NCI-H187 (cell line): ENCODE results near the gene XAB2.

Experiments used
- DNase-seq, 2 experiments: peaks; one replicate each; lab custom pipeline; 2025; lab: John Stamatoyannopoulos, UW

The XAB2 gene

GRCh38 chr19:7629347-7630054, at the start of gene XAB2, which contains the start of gene PET100:
Gene XAB2 (minus strand): TSS chr19:7629545. CDS start chr19:7629527, 18 bp downstream.
Gene PET100 (plus strand): TSS chr19:7629793. CDS start chr19:7629834, 41 bp downstream.
- DNase-seq = peak; percentile 86 to 88

GRCh38 chr19:7677669-7678311, 48.4 kb upstream of the XAB2 start:
- no peak for DNase-seq

GRCh38 chr19:7676854-7677253, 47.5 kb upstream of the XAB2 start, which contains the start of gene MCEMP1:
Gene MCEMP1 (plus strand): TSS chr19:7677090. CDS start chr19:7677121, 31 bp downstream.
- no peak for DNase-seq

GRCh38 chr19:7676376-7676775, 47.0 kb upstream of the XAB2 start:
- no peak for DNase-seq

GRCh38 chr19:7674010-7675005, 45.0 kb upstream of the XAB2 start:
- DNase-seq = no peak

- DNase-seq = no peak
Observed at GRCh38 chr19:7672522-7672921, 43.2 kb upstream of the XAB2 start.

GRCh38 chr19:7670790-7671189, 41.4 kb upstream of the XAB2 start:
- no peak for DNase-seq

- no peak for DNase-seq
Observed at GRCh38 chr19:7670150-7670783, 40.9 kb upstream of the XAB2 start.

GRCh38 chr19:7669641-7670040, 40.3 kb upstream of the XAB2 start:
- DNase-seq = no peak

GRCh38 chr19:7668842-7669241, 39.5 kb upstream of the XAB2 start, which contains the start of gene RETN:
Gene RETN (plus strand): TSS chr19:7669049. CDS start chr19:7669327, 278 bp downstream.
- DNase-seq = no peak

GRCh38 chr19:7665076-7665475, 35.7 kb upstream of the XAB2 start:
- DNase-seq = no peak

- DNase-seq = no peak
Observed at GRCh38 chr19:7663706-7664105, 34.4 kb upstream of the XAB2 start.

GRCh38 chr19:7662657-7663056, 33.3 kb upstream of the XAB2 start:
- DNase-seq = no peak

- no peak for DNase-seq
Observed at GRCh38 chr19:7661744-7662538, 32.6 kb upstream of the XAB2 start.

GRCh38 chr19:7658219-7658686, 28.9 kb upstream of the XAB2 start:
- DNase-seq = no peak

GRCh38 chr19:7657131-7657751, 27.9 kb upstream of the XAB2 start:
- DNase-seq = no peak

GRCh38 chr19:7655581-7655980, 26.2 kb upstream of the XAB2 start:
- no peak for DNase-seq

GRCh38 chr19:7654401-7654800, 25.1 kb upstream of the XAB2 start:
- DNase-seq = no peak

- DNase-seq = peak in 1 of 2 experiments; percentile 5
Observed at GRCh38 chr19:7652061-7652641, 22.8 kb upstream of the XAB2 start.

GRCh38 chr19:7650148-7650547, 20.8 kb upstream of the XAB2 start:
- DNase-seq = no peak
